Vagina (tissue), 2 donors: Measurements from ENCODE around the gene UBN1. TPM values are rescaled to one million over a fixed set of nuclear protein-coding genes. Genes with fewer than 3 reads are reported as not detected.

Experiments
- DNase-seq, 2 donors: peaks; one replicate each; pipeline ENCODE4 v3.0.0-alpha.2; 2017; ENCODE audit errors: extremely low spot score in 2 of 2
- H3K27ac ChIP-seq: fragments of 200-600 bp; sonication (generic); one replicate; pipeline ENCODE4 v1.5.1; 2019
- H3K27me3 ChIP-seq: fragments of 200-600 bp; sonication (generic); one replicate; pipeline ENCODE4 v1.5.1; 2019
- H3K36me3 ChIP-seq, 2 donors: fragments of 200-600 bp; sonication (generic); one replicate each; pipeline ENCODE4 v1.5.1; 2017 to 2019
- H3K4me1 ChIP-seq: fragments of 200-600 bp; sonication (generic); one replicate; pipeline ENCODE4 v1.5.1; 2019
- H3K4me3 ChIP-seq, 2 donors: fragments of 200-600 bp; sonication (generic); 1 replicate in 1 of 2; 2 replicates in 1 of 2; pipeline ENCODE4 v1.5.1; 2016 to 2019
- H3K9me3 ChIP-seq: fragments of 200-600 bp; sonication (generic); one replicate; pipeline ENCODE4 v1.5.1; 2019
- CTCF ChIP-seq, 3 experiments: fragments of 450-650 bp in 2 of 3; fragments of 200-600 bp in 1 of 3; sonication (generic) in 1 of 3; IDR thresholded peaks; one replicate each; pipeline ENCODE4 v1.5.1; 2017 to 2019; ENCODE audit warnings: antibody characterized with exemption in 3 of 3, mild to moderate bottlenecking in 2 of 3, moderate library complexity in 2 of 3
- POLR2A ChIP-seq, 2 donors: fragments of 450-650 bp; IDR thresholded peaks; one replicate each; pipeline ENCODE4 v1.6.1; 2017; ENCODE audit warnings: antibody characterized with exemption in 2 of 2, mild to moderate bottlenecking in 2 of 2, moderate library complexity in 2 of 2
- POLR2AphosphoS5 ChIP-seq, 2 donors: sonication (generic); formaldehyde crosslinking; IDR thresholded peaks; one replicate each; pipeline ENCODE4 v1.9.0; 2017; ENCODE audit warnings: antibody characterized with exemption in 2 of 2, mild to moderate bottlenecking in 2 of 2, low read depth in 1 of 2; ENCODE audit not compliant: insufficient read depth in 1 of 2
- intact Hi-C: fragments of 100-400 bp; cut with DNase I; formaldehyde crosslinking; loops from one replicate; pipeline ENCODE4 v1.15.1; 2023
- total RNA-seq: library from RNA; depleted of rRNA; stranded (reverse); fragments of >200 nt; gene quantifications from one replicate; pipeline ENCODE4 v1.2.3, GENCODE V29; 2016

Gene UBN1
- total RNA-seq, 1 donor from 2014 or later, result 17.2 TPM

DNA sequence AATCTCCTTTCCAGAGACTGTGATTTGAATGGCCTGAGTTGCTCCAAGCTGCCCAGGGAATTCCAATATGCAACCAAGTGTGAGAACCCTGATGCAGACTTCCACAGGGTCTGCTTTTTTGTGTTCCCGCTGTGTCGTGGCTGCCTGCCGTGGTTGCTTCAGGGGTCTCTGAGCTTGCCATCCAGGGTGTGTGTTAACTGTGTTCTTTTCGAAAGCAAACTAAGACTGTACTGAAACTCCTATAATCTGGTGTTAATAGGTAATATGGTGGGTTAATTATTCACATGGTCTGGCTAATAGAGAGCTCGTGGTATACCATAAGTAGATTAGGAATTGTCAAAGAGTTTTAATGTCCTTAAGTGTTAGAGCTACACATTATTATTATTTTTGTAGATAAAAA is 20.7 kb downstream of the UBN1 start:
- H3K4me1 ChIP-seq, result no peaks in the 10 kb centered on the region
- TF ChIP-seq POLR2A (IDR thresholded peaks at IDR 0.05), result no peak
- no peak for TF ChIP-seq POLR2AphosphoS5 (IDR thresholded peaks at IDR 0.05; ENCODE audit: insufficient read depth in 1 of 2, low read depth in 1 of 2)
- no peak for TF ChIP-seq CTCF (IDR thresholded peaks at IDR 0.05)
- no peak overlapping the region for H3K27ac ChIP-seq
- no peaks in the 10 kb centered on the region for H3K27me3 ChIP-seq
- H3K36me3 ChIP-seq, result peaks cover 0 to 36% of the 10 kb centered on the region in 2 donors
- H3K9me3 ChIP-seq, result no peaks in the 10 kb centered on the region
- no peak overlapping the region for H3K4me3 ChIP-seq
- intact Hi-C loops, result no loop called here
- no peak for DNase-seq

GRCh38 chr16:4868535-4868934 is 21.3 kb downstream of the UBN1 start:
- intact Hi-C loops, result no loop called here
- peaks cover 0 to 39% of the 10 kb centered on the region in 2 donors for H3K36me3 ChIP-seq

GRCh38 chr16:4869147-4869805 is 22.0 kb downstream of the UBN1 start:
- H3K9me3 ChIP-seq, result no peaks in the 10 kb centered on the region
- no peaks in the 10 kb centered on the region for H3K4me1 ChIP-seq
- TF ChIP-seq POLR2A (IDR thresholded peaks at IDR 0.05), result no peak
- no peak for TF ChIP-seq CTCF (IDR thresholded peaks at IDR 0.05)
- TF ChIP-seq POLR2AphosphoS5 (IDR thresholded peaks at IDR 0.05; ENCODE audit: insufficient read depth in 1 of 2, low read depth in 1 of 2), result no peak
- H3K36me3 ChIP-seq, result peaks cover 0 to 46% of the 10 kb centered on the region in 2 donors
- no peak for DNase-seq
- no peak overlapping the region for H3K4me3 ChIP-seq
- no peak overlapping the region for H3K27ac ChIP-seq
- no peaks in the 10 kb centered on the region for H3K27me3 ChIP-seq
- intact Hi-C loops, result no loop called here

More at GRCh38 chr16:4868535-4868934, 21.3 kb downstream of the UBN1 start:
- H3K27ac ChIP-seq, result no peak overlapping the region
- no peaks in the 10 kb centered on the region for H3K27me3 ChIP-seq
- TF ChIP-seq POLR2AphosphoS5 (IDR thresholded peaks at IDR 0.05; ENCODE audit: insufficient read depth in 1 of 2, low read depth in 1 of 2), result no peak
- TF ChIP-seq CTCF (IDR thresholded peaks at IDR 0.05), result no peak
- no peak for TF ChIP-seq POLR2A (IDR thresholded peaks at IDR 0.05)
- DNase-seq, result no peak
- no peaks in the 10 kb centered on the region for H3K9me3 ChIP-seq
- H3K4me1 ChIP-seq, result no peaks in the 10 kb centered on the region
- H3K4me3 ChIP-seq, result no peak overlapping the region

DNA sequence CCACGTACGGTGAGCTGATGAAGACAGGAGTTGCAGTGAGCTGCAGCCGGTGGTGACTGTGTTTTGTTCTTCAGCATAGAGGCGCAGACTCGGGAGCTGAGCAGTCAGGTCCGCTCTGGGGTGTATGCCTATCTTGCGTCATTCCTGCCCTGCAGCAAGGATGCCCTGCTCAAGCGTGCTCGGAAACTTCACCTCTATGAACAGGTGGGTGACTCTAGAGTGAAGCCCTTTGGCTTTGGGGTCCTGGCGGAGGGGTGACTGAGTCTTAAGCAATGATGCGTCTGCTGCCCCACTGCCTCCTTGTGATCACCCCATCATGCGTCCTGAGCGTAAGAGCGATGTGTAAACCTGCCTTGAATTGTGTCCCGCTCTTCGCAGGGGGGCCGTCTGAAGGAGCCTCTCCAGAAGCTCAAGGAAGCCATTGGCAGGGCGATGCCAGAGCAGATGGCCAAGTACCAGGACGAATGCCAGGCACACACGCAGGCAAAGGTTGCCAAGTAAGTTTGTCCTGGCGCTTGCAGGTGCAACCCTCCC is 22.9 kb downstream of the UBN1 start:
- intact Hi-C loops, result no loop called here
- no peak for DNase-seq
- Histone ChIP-seq H3K27me3 (no peaks in the 10 kb centered on the region), H3K4me1 (no peaks in the 10 kb centered on the region), H3K4me3 (no peak overlapping the region), H3K36me3 (peaks cover 0 to 56% of the 10 kb centered on the region in 2 donors), H3K27ac (no peak overlapping the region), H3K9me3 (no peaks in the 10 kb centered on the region)
- no peak for TF ChIP-seq POLR2A (IDR thresholded peaks at IDR 0.05)
- TF ChIP-seq POLR2AphosphoS5 (IDR thresholded peaks at IDR 0.05; ENCODE audit: insufficient read depth in 1 of 2, low read depth in 1 of 2), result no peak
- TF ChIP-seq CTCF (IDR thresholded peaks at IDR 0.05), result no peak

DNA sequence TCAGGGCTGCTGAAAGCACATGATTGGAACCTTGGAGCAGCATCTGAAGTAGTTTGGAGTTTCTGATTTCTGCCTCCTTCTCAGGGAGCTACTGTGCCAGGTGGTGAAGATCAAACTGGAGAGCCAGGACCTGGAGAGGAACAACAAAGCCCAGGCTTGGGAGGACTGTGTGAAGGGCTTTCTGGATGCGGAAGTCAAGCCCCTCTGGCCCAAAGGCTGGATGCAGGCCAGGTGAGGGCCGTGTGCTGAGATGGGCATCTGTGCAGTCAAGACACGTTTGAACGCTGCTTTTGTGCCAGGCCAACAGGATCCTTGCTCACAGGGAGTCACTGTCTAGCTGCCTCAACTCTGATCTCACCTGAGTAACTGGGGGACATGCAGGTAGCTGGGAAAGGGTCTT is 23.8 kb downstream of the UBN1 start:
- no peak overlapping the region for H3K27ac ChIP-seq
- H3K4me3 ChIP-seq, result no peak overlapping the region
- no peaks in the 10 kb centered on the region for H3K9me3 ChIP-seq
- H3K27me3 ChIP-seq, result no peaks in the 10 kb centered on the region
- peaks cover 0 to 61% of the 10 kb centered on the region in 2 donors for H3K36me3 ChIP-seq
- DNase-seq, result no peak
- TF ChIP-seq POLR2A (IDR thresholded peaks at IDR 0.05) (no peak), CTCF (IDR thresholded peaks at IDR 0.05) (no peak), POLR2AphosphoS5 (IDR thresholded peaks at IDR 0.05; ENCODE audit: insufficient read depth in 1 of 2, low read depth in 1 of 2) (no peak)
- intact Hi-C loops, result no loop called here
- no peaks in the 10 kb centered on the region for H3K4me1 ChIP-seq
